Osteocyte (in vitro differentiated cells): ENCODE results near the gene UGT2A1. TPM values are rescaled to one million over a fixed set of nuclear protein-coding genes. Genes with fewer than 3 reads are reported as not detected.

Experiments
- DNase-seq: peaks from one replicate; pipeline ENCODE4 v3.0.0; 2021; ENCODE audit warnings: mixed read lengths; ENCODE audit not compliant: unreplicated experiment; ENCODE audit errors: extremely low spot score
- H3K27ac Mint-ChIP-seq: one replicate; pipeline ENCODE4 v1.8.0; 2021; ENCODE audit warnings: mild to moderate bottlenecking, mixed read lengths; ENCODE audit not compliant: unreplicated experiment
- H3K27me3 Mint-ChIP-seq: one replicate; pipeline ENCODE4 v1.8.0; 2021; ENCODE audit warnings: mixed read lengths; ENCODE audit not compliant: unreplicated experiment
- H3K36me3 Mint-ChIP-seq: one replicate; pipeline ENCODE4 v1.8.0; 2021; ENCODE audit warnings: mixed read lengths; ENCODE audit not compliant: unreplicated experiment
- H3K4me1 Mint-ChIP-seq: one replicate; pipeline ENCODE4 v1.8.0; 2021; ENCODE audit warnings: mixed read lengths; ENCODE audit not compliant: unreplicated experiment
- H3K4me3 Mint-ChIP-seq: one replicate; pipeline ENCODE4 v1.8.0; 2021; ENCODE audit warnings: mild to moderate bottlenecking, moderate library complexity, mixed read lengths; ENCODE audit not compliant: unreplicated experiment
- H3K9me3 Mint-ChIP-seq: one replicate; pipeline ENCODE4 v1.8.0; 2021; ENCODE audit warnings: mixed read lengths; ENCODE audit not compliant: unreplicated experiment
- total RNA-seq: library from RNA; stranded (reverse); gene quantifications from 2 replicates; pipeline ENCODE4 v1.2.1, GENCODE V29; 2021
- TF ChIP-seq, protein P1 (sequence below): fragments of 200-600 bp; sonication (generic); IDR thresholded peaks from 2 replicates; pipeline ENCODE4 v1.5.0; 2021; ENCODE audit warnings: antibody characterized with exemption, mild to moderate bottlenecking, moderate library complexity

The UGT2A1 gene
- total RNA-seq, 1 donor from 2014 or later: not detected

DNA sequence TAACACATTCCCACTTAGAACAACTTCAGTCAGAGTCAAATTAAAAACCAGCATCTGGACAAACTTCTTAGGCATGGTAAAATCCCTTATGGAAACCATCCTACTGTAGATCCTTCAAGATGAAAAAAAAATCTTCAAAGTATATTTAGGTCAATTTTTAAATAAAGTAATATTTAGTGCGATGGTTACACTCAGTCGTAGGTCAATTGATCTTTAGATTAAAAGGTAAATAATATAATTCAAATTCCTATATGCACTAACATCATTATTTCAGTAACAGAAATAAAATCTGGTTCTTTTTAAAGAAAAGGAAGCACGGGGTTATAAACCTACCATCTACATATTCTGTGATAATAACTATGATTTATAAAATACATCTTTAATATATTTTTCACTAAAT is 13.5 kb downstream of the UGT2A1 start, which contains the start of gene UGT2A2:
Gene UGT2A2 (minus strand): TSS at position 101 of the 400 bp plus-strand sequence. CDS start 2 bp downstream, at position 99.
- no peaks in the 10 kb centered on the region for H3K4me1 Mint-ChIP-seq
- no peaks in the 10 kb centered on the region for H3K36me3 Mint-ChIP-seq

DNA sequence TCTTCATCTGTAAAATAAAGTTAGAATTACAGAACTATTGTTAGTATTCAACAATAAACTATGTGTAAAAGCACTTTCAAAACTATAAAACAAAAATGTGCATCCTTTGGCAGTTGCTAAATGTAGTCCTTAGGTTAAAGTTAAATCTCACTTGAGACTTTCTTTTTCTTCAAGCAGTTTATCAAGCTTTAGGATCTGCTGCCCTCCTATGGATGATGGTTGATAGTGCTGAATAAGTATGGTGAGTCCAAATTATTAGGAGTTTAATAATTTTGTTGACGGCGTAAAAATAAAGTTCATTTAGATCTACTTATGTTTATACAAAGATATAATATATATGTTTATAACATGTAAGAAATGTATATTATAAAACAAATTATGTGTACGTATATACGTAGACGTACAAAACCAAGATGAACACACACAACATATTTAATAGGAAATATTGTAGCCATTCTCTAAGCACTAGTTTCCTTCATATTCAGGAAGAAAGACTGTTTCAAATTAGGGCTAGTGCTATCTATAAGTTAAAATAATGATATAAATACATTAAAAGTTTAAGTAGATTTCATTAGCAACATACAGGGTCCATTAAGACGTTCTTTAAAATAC is 35.9 kb downstream of the UGT2A1 start:
- Mint-ChIP-seq H3K9me3 (no peaks in the 10 kb centered on the region), H3K36me3 (no peaks in the 10 kb centered on the region)
- DNase-seq: no peak

More for the DNA sequence above, 13.5 kb downstream of the UGT2A1 start, which contains the start of gene UGT2A2:
- H3K9me3 Mint-ChIP-seq: no peaks in the 10 kb centered on the region
- DNase-seq: no peak
- TF ChIP-seq, protein P1, sequence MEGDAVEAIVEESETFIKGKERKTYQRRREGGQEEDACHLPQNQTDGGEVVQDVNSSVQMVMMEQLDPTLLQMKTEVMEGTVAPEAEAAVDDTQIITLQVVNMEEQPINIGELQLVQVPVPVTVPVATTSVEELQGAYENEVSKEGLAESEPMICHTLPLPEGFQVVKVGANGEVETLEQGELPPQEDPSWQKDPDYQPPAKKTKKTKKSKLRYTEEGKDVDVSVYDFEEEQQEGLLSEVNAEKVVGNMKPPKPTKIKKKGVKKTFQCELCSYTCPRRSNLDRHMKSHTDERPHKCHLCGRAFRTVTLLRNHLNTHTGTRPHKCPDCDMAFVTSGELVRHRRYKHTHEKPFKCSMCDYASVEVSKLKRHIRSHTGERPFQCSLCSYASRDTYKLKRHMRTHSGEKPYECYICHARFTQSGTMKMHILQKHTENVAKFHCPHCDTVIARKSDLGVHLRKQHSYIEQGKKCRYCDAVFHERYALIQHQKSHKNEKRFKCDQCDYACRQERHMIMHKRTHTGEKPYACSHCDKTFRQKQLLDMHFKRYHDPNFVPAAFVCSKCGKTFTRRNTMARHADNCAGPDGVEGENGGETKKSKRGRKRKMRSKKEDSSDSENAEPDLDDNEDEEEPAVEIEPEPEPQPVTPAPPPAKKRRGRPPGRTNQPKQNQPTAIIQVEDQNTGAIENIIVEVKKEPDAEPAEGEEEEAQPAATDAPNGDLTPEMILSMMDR: no peak
- no peak within 1 kb of the TSS for H3K4me3 Mint-ChIP-seq
- H3K27ac Mint-ChIP-seq: no peak within 1 kb of the TSS
- H3K27me3 Mint-ChIP-seq: peaks cover 49% of the 10 kb centered on the region

DNA sequence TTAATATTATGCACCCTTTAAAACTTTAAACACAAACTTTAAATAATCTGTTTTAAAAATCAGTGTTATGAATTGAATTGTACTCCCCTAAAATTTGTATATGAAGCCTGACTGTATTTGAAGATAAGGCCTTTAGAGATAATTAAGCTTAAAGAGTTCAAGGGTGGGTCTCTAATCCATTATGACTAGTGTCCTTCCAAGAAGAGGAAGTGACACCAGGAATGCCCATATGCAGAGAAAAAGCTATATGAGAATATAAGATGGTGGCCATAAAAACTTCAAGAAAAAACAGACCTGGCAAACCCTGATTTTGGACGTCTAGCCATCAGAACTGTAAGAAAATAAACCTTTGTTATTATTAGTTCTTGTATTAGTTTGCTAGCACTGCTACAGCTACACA is 42.6 kb downstream of the UGT2A1 start:
- Mint-ChIP-seq H3K4me3 (no peak overlapping the region), H3K27me3 (peaks cover 22% of the 10 kb centered on the region), H3K27ac (no peak overlapping the region), H3K9me3 (no peaks in the 10 kb centered on the region), H3K36me3 (no peaks in the 10 kb centered on the region), H3K4me1 (no peaks in the 10 kb centered on the region)
- no peak for DNase-seq
- TF ChIP-seq, protein P1: no peak

More for the DNA sequence above, 35.9 kb downstream of the UGT2A1 start:
- TF ChIP-seq, protein P1: peak; percentile 60
- H3K4me1 Mint-ChIP-seq: no peaks in the 10 kb centered on the region
- H3K27me3 Mint-ChIP-seq: peaks cover 30% of the 10 kb centered on the region
- H3K4me3 Mint-ChIP-seq: no peak overlapping the region
- H3K27ac Mint-ChIP-seq: no peak overlapping the region

DNA sequence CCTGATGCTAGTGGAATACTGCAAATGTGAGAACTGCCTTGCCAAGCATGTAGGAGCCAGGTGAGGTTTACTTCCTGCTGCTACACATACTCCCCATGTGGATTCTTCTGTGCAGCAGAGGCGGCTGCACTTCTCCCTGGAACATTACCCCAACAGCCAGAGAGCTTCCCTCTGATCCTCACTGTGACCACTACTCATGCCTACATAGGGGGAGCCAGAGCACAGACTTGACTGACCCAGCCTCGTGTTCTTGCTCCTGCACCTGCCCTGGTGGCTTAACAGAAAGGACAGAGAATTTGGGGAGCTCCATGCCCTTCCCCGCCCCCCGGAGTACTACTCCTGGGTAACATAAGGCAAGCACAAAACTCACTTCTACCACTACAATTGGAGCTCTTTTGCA is 52.0 kb downstream of the UGT2A1 start:
- DNase-seq: no peak
- Mint-ChIP-seq H3K4me1 (no peaks in the 10 kb centered on the region), H3K9me3 (no peaks in the 10 kb centered on the region)

DNA sequence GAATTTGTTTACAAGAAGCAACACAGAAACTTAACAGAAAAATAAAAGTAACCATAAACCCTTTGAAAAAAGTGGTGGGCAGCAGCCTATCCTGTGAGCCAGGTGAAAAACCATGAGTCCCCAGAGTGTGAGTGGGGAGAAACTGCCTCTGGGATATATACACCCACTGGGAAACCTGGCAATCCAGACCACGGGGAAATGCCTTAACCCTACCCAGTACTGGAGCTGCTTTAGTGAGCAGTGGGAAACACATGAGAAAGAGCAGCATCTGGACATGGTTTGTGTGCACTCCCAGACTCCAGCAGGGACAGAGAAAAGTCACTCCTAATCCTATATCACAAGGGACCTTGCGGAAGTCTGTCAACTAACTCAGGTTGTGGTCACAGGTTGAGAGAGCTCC is 53.0 kb downstream of the UGT2A1 start:
- Mint-ChIP-seq H3K9me3 (no peaks in the 10 kb centered on the region), H3K4me1 (no peaks in the 10 kb centered on the region), H3K27ac (no peak overlapping the region), H3K27me3 (peaks cover under 1% of the 10 kb centered on the region), H3K4me3 (no peak overlapping the region), H3K36me3 (no peaks in the 10 kb centered on the region)
- TF ChIP-seq, protein P1: no peak
- no peak for DNase-seq

More for the DNA sequence above, 52.0 kb downstream of the UGT2A1 start:
- H3K27me3 Mint-ChIP-seq: no peaks in the 10 kb centered on the region
- no peaks in the 10 kb centered on the region for H3K36me3 Mint-ChIP-seq
- H3K4me3 Mint-ChIP-seq: no peak overlapping the region
- H3K27ac Mint-ChIP-seq: no peak overlapping the region
- TF ChIP-seq, protein P1: no peak
